NCI-H446 treated with DMSO at 0.1 percent for 48 hours (cell line): ENCODE measurements around the gene ATP2A2.
"Not testable (repeated sequence)": the region's sequence is repeated elsewhere in the genome, so short reads cannot be mapped to it uniquely, and the experiment has no call there.

Source experiments
- DNase-seq: peaks from one replicate; lab custom pipeline; 2025; lab: John Stamatoyannopoulos, UW

ATP2A2 gene

DNA sequence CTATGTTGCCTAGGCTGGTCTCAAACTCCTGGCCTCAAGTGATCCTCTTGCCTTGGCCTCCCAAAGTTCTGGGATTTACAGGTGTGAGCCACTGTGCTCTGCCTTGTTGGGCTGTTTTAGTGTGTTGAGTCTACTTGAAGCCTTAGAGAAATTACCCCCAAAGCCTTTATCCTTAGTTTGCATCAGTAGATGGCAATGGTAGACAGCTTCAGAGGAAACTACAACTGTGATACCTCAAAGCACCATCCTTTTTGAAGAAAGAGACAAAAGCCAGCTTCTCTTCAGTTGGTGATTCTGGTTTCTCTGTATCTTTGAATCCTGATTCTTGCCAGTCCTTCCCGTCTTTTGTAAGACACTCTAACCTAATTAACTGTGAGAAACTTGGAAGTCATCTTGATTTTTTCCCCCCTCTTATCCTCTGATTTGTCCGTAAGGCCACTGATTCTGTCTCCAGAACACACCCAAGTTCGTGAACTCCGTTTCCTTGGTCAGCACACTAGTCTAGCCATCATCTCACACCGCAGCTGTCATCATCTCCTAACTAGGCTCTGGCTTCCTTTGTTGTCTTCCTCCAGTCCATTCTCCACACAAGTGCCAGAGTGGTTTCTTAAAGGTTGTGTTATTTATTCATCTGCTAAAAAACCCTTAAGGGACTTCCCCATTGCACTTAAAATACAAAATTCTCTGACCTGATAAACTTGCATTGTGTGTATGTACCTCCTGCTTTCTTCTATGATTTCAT lies 20.2 kb downstream of the ATP2A2 start:
- DNase-seq = no peak

DNA sequence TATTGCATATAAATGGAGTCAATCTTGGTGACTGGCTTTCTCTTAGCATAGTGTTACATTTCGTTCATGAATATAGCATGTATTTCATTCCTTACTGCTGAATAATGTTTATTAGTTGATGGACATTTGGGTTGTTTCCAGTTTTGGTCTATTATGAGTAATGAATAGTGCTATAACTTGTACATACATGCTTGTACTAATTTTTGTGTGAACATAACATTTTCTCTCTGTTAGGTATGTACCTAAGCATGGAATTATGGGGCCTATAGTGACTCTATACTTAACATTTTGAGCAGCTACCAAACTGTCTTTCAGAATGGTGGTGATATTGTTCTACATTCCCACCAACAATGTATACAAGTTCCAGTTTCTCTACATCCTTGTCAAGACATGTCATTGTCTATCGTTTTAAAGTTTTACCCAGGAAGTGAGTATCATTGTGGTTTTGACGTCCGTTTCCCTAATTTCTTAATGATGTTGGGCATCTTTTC lies 23.1 kb downstream of the ATP2A2 start:
- DNase-seq = no peak

DNA sequence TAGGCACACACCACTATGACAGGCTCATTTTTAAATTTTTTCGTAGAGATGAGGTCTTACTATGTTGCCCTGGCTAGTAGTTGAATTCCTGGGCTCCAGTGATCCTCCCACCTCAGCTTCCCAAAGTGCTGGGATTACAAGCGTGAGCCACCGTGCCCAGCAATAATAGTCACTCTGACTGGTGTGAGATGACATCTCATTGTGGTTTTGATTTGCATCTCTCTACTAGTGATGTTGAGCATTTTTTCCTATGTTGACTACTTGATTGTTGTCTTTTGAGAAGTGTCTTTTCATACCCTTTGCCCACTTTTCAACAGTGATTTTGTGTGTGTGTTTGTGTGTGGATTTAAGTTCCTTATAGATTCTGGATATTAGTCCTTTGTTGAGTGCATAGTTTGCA lies 26.3 kb downstream of the ATP2A2 start:
- no peak for DNase-seq

DNA sequence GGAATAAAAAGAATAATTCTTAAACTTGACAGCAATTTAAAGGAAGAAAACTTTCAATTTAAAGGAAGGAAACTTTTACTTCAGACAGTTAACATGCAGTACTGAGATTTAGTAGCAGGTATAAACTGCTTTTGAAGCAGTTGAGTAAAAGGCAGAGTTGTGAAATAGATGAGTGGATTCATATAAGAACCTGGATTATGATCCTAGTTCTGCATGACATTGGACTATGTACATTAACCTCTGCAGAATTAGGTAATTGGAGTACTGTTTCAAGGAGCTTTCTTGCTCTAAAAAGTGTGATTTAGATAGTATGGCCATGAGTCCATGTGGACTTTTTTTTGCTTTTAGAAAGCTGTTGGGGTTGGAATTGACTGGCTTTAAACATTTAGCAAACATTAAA lies 29.7 kb downstream of the ATP2A2 start:
- DNase-seq = no peak

DNA sequence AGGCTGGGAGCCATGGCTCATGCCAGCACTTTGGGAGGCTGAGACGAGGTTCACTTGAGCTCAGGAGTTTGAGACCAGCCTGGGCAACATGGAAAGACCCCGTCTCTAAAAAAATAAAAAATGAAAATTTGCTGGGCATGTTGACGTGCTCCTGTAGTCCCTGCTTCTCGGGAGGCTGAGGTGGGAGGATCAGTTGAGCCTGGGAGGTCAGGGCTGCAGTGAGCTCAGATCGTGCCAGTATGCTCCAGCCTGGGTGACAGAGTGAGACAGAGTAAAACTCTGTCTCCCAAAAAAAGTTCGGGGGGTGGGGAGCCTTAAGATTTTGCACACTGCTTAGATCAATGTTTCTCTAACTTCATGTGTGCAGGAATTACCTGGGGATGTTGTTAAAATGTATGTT lies 30.9 kb downstream of the ATP2A2 start:
- DNase-seq = no peak

DNA sequence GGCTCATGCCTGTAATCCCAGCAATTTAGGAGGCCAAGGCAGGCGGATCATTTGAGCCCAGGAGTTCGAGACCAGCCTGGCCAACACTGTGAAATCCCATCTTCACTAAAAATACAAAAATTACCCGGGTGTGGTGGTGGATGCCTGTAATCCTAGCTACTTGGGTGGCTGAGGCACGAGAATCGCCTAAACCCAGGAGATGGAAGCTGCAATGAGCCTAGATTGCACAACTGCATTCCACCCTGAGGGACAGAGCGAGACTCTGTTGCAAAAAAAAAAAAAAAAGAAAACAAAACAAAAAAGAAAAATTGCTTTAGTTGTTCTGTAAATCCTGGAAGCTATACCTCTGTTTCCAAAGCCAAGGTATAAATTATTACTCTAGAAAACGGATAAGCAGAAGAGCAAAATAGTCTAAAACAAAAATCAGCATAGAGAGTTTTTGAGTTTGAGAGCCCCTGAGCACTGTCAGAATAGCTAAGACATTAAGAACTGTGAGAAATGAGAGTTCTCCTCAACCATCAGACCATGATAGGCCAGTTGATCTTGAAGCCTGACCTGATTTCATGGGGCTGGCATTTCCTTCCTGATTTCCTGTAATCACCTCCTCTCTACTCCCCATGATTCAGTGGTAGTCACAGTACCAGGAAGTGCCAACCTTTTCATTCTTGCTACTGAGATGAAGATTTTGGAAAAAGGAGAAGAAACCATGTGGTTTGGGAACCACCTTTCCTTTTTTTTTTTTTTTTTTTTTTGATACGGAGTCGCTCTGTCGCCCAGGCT lies 31.7 kb downstream of the ATP2A2 start:
- DNase-seq = no peak

DNA sequence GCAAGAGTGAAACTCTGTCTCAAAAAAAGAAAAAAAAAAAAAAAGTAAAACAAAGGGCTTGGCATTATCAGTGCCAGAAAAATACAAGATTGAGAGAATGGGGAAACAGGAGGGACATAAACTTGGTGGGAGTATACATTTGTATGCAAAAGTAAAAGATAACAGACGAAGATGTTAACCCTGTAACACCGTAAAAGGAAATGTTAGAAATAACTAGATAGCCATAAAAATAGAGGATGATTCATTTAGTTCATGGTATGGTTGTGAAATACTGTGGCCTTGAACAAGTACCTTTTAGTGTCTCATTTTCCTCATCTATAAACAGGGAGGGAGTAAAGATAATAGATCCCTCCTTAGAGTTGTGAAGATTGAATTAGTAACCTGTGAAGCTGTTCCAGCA lies 33.3 kb downstream of the ATP2A2 start:
- no peak for DNase-seq

DNA sequence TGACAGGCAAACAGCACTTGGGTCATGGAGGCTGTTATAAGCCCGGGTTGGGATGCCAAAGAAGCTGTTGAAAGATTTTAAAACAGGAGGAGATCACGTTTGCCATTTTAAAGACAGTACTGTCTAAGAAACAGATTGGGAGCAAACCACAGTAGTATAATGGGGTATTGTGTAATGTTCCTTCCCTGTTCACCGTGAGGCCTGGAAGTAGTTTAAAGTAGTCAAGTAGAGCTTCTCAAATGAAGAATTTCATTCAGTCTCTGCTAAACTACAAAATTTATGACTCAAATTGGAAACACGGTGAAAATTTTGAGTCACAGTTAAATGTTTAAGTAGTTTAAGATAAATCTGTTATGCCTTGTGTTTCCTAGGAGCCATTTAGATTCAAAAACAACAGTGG lies 35.8 kb downstream of the ATP2A2 start:
- DNase-seq = no peak

DNA sequence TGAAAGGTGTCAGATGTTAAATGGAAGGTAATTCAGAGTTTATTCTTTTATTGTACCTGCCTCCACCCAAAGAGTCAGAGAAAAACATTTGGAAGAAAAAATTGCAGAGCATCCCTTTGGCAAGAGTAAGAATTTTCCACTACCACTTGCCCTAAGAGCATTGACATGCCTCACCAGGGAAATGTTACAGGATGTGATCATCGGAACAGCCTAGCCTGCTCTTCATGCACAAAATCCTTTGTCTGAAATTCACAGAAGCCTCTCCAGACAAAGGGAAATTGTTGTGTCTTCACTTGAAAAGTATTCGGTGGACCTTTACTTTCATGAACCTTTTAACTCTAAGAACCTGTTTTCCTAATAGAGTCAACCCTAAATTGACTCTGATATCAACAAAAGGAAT lies 36.9 kb downstream of the ATP2A2 start:
- no peak for DNase-seq

DNA sequence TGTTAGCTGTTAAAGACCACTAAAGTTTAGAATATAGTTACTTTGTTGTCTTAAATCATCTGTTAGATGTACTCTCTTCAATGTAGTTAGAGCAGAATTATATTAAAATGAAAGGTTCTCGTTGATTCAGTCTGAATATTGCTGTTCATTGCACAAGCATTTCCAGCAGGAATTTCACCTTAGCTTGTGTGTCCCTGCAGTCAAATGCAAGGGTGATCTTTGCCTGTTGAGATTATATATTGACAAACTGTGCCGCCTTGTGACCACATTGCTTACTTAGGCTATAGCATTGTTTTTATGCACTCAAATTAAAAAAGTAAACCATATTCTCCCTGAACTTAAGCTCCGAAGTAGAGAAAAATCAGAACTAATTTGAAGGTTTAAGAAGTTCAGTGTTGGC lies 39.5 kb downstream of the ATP2A2 start:
- no peak for DNase-seq

DNA sequence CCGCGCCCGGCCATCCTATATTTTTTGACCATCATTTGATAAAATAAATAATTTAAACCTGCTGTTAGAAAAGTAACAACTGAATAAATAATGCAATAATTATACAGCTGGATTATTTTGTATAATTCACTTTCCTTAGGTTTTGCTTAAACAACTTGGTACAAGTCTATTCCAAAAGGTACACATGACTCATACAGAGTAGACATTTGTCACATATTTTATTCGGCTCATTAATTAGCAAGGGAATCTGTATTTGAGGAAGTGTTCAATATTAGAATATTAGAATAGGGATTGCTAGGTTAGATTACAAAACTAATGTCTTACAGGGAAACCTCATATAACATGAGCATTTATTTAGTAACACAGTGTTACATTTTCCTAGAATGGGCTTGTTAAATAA lies 48.7 kb downstream of the ATP2A2 start:
- no peak for DNase-seq

DNA sequence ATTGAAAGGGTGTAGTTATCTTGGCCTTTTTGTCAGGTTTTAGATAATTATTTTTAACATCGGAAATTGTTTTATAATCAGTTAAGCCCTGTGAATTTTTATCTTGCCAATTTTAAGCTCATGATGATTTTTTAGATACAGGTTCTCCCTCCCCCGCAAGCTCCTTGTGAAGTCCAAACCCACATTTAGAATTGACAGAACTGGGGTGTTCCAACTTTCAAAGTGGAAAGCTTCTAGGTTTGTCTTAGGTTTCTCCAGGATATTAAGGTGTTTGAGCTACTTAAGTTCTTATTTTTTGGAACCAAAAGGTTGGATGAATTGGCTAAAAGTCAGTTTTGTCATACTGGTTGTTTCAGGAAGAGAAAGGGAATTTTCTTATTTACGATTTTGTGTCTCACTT lies 49.1 kb downstream of the ATP2A2 start:
- DNase-seq = no peak

DNA sequence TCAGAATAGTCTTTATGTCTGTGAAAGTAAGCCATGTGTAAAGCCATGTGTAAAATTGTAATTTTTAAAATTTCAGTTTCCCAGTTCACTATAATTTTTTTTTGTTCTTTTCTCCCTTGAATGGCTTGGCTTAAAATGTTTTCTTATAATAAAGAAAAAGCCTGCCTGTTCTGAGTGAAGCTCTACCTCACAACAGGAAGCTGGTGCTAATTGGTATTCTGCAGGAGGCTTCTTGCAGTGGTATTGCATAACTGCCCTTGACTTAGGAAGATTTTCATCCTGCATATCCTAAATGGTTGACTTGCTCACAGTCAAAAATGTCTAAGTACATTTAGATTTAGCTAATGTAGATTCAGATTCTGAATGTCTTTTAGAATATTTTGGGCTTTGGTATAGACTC lies 49.5 kb downstream of the ATP2A2 start:
- DNase-seq = no peak

DNA sequence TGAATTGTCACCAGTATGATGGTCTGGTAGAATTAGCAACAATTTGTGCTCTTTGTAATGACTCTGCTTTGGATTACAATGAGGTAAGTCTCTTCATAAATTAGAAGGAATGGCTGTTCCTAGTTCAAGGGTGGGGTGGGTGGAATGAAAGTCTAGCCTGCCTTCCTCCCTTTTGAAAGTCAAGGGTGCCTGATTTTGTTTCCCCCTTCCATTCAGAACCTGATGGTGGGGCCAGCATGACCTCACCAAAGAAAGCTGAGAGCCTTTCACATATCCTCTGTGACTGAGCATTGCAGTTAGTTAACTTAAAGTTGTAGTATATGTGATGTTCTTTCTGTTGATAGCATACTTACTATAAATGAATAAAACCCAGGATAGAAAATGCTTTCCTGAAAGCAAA lies 52.2 kb downstream of the ATP2A2 start:
- no peak for DNase-seq

DNA sequence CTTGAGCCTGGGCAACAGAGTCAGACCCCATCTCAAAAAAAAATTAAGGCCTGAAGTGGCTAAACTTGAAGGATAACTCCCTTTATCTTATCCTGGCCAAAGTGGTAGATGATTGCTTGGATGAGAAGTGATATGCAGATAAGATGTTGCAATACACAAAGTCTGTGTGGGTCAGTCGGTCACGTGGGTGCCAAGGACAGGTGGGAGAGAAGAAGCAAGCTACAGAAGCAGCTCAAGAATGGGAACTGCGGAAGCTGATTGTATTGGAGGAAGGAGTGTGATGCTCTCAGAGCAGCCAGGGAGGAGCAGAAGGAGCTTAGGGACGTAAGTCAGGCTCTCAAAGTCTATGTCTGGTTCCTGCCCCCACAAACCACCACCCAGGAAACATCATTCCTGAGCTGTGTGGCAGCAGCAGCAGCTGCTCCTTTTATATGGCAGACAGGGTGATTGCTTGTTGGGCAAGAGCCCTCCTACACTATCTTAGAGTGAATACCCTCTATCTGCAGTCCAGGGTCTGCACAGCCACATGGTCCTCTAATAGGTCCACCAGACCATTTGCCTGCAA lies 54.5 kb downstream of the ATP2A2 start:
- DNase-seq = no peak

DNA sequence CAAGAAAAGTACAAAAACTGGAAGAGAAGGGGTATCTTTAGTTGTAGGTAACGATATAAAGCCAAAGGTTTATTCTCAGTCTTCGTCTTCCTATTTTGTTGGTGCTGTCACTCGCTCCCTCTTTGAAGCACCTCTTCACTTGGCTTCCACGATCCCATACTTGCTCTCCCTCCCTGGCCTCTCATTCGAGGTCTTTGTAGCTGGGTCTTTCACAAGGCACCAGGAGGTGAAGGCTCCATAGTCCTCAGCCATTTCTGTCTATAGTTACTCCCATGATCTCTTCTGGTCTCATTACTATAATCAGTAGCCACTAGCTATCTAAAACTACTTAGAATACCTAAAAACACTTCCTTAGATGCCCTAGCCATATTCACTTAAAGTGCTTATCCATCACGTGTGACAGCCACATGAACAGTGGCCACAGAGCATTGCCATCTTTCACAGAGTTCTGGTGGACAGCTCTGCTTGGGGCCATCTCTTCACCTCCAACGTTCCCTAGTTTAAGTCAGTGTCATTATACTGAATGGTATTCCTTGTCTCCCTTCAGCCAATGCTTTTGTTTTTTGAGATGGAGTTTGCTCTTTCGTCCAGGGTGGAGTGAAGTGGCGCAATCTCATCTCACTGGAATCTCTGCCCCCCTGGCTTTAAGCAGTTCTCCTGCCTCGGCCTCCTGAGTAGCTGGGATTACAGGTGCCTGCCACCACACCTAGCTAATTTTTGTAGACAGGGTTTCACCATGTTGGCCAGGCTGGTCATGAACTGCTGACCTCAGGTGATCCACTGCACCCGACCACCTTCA lies 57.1 kb downstream of the ATP2A2 start:
- no peak for DNase-seq

DNA sequence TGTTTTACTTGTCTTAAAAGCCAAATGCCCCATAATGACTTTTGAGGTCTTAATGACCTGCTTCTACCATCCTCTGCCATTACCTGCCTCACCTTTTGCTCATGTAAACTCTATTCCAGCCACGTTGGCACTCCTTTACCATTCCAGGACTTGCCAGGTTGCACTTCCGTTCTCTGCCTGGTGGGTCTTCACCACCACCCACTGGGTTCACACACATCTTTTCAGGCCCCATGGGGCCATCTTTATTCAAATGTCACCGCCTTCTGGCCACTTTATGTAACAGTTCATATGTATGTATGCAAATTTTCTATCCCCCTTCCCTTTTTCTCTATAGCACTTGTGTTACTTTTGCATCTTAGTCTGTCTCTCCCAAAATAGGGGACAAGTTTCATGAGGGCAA lies 57.7 kb downstream of the ATP2A2 start:
- no peak for DNase-seq

DNA sequence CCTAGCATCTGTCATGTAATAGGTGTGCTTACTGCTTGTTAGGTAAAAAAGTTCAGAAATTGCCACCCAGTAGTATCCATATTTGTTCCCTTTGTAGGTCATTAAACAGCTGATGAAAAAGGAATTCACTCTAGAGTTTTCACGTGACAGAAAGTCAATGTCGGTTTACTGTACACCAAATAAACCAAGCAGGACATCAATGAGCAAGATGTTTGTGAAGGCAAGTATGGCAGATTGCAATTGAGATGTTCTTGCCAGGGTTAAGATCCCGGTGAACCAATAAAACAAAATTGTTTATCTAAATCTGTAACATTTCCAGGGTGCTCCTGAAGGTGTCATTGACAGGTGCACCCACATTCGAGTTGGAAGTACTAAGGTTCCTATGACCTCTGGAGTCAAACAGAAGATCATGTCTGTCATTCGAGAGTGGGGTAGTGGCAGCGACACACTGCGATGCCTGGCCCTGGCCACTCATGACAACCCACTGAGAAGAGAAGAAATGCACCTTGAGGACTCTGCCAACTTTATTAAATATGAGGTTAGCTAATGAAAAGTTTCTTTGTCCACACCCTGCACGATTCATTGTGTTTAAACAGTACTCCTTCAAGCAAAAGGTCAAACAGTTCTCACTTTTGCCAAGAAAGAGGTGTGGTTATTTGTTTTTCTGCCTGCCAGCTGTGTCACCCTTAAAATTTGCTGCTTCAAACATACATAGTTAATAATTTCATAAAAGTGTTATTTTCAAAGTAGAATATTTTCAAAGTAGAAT lies 58.3 kb downstream of the ATP2A2 start:
- DNase-seq = no peak

DNA sequence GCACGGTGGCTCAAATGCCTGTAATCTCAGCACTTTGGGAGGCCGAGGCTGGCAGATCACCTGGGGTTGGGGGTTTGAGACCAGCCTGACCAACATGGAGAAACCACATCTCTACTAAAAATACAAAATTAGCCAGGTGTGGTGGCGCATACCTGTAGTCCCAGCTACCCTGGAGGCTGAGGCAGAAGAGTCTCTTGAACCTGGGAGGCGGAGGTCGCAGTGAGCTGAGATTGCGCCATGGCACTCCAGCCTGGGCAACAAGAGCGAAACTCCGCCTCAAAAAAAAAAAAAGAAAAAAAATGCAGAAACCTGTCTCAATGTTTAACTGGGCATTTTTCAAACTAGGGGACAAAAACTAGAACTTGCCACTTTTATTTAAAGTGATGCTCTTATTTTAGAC lies 59.2 kb downstream of the ATP2A2 start:
- DNase-seq = not testable (repeated sequence)

DNA sequence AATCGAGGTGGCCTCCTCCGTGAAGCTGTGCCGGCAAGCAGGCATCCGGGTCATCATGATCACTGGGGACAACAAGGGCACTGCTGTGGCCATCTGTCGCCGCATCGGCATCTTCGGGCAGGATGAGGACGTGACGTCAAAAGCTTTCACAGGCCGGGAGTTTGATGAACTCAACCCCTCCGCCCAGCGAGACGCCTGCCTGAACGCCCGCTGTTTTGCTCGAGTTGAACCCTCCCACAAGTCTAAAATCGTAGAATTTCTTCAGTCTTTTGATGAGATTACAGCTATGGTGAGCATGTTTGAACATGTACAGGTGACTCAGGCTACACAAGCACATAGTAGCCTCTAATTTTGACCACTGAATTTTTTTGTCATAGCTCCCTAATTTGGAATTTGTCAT lies 59.7 kb downstream of the ATP2A2 start:
- DNase-seq = no peak

DNA sequence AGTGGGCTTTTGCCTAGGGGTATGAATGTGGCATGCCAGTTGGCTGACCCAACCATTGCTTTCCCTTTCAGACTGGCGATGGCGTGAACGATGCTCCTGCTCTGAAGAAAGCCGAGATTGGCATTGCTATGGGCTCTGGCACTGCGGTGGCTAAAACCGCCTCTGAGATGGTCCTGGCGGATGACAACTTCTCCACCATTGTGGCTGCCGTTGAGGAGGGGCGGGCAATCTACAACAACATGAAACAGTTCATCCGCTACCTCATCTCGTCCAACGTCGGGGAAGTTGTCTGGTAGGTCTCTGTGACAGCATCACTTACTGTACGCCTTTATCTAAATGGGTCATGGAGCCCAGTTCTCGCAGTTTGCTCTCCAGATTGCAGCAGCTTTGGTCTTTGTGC lies 61.1 kb downstream of the ATP2A2 start:
- DNase-seq = no peak

DNA sequence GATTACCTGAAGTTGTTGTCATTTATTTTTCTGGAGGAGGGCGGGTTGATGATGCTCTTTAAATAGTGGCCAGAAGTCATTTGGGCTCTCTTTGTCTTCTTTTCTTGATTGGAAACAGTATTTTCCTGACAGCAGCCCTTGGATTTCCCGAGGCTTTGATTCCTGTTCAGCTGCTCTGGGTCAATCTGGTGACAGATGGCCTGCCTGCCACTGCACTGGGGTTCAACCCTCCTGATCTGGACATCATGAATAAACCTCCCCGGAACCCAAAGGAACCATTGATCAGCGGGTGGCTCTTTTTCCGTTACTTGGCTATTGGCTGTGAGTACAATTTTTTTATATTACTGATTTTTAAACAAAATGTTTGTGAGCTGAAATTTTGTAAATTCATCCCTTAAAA lies 62.1 kb downstream of the ATP2A2 start:
- no peak for DNase-seq
